Measurements from ENCODE around the gene IGSF6. TPM values are rescaled to one million over a fixed set of nuclear protein-coding genes. Genes with fewer than 3 reads are reported as not detected.
"Not testable (repeated sequence)": the region's sequence is repeated elsewhere in the genome, so short reads cannot be mapped to it uniquely, and the experiment has no call there.

IGSF6 gene
- total RNA-seq, 4 donors from 2014 or later, result 0.30 to 0.71 (median 0.51) TPM

DNA sequence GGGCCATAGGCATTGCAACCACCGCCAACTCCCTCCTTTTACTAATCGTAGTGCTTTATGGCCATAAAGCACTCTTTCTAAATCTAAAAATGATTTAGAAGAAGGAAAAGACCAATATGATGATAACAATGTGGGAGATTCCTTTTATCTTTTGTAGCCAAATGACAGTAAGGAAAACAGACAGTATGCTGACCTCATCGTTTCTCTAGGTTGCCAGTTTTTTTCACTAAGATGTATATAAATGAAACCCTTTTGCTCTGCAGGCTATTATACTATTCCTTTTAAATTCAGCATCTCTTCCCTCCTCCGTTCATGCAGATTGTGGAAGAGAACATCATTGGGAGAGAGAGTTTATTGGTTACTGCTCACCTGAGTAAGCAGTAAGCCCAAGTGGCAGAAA, 36.7 kb upstream of the IGSF6 start:
- H3K4me3 ChIP-seq (ENCODE audit: low read depth, poor library complexity, severe bottlenecking), result no peak overlapping the region
- TF ChIP-seq, protein P1, sequence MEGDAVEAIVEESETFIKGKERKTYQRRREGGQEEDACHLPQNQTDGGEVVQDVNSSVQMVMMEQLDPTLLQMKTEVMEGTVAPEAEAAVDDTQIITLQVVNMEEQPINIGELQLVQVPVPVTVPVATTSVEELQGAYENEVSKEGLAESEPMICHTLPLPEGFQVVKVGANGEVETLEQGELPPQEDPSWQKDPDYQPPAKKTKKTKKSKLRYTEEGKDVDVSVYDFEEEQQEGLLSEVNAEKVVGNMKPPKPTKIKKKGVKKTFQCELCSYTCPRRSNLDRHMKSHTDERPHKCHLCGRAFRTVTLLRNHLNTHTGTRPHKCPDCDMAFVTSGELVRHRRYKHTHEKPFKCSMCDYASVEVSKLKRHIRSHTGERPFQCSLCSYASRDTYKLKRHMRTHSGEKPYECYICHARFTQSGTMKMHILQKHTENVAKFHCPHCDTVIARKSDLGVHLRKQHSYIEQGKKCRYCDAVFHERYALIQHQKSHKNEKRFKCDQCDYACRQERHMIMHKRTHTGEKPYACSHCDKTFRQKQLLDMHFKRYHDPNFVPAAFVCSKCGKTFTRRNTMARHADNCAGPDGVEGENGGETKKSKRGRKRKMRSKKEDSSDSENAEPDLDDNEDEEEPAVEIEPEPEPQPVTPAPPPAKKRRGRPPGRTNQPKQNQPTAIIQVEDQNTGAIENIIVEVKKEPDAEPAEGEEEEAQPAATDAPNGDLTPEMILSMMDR (IDR thresholded peaks at IDR 0.05), result no peak
- no peak for TF ChIP-seq POLR2A (IDR thresholded peaks at IDR 0.05)
- intact Hi-C loops (cut with DNase I; ENCODE audit: low total_unique reads), result no loop called here
- 66 to 71% methylated on average over 4 of the region's 4 CpGs for WGBS, 2 donors
- DNase-seq (ENCODE audit: low spot score in 2 of 2), result no peak

DNA sequence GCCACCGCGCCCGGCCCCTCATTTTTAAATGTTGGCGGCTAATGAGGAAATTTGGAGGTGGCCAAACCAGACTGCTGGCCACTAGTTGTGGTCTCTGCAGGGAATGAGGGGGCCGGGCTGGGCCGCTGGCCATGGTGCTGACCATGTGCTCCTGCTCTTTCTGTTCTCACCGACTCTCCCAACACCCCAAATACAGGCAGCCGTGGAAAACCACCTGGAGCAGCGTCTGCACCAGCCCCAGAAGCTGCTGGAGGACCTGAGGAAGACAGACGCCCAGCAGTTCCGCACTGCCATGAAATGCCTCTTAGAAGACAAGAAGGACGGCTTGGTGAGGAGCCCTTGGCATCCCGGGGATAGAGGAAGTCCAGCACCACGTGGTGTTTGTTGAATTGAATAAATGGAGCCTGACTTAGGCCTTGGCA, 32.6 kb upstream of the IGSF6 start:
- intact Hi-C loops (cut with DNase I; ENCODE audit: low total_unique reads), result no loop called here
- H3K4me3 ChIP-seq (ENCODE audit: low read depth, poor library complexity, severe bottlenecking), result no peak overlapping the region
- 55 to 58% methylated on average over 14 of the region's 14 CpGs for WGBS, 2 donors
- TF ChIP-seq, protein P1 (IDR thresholded peaks at IDR 0.05), result no peak
- TF ChIP-seq POLR2A (IDR thresholded peaks at IDR 0.05), result no peak
- no peak for DNase-seq (ENCODE audit: low spot score in 2 of 2)

DNA sequence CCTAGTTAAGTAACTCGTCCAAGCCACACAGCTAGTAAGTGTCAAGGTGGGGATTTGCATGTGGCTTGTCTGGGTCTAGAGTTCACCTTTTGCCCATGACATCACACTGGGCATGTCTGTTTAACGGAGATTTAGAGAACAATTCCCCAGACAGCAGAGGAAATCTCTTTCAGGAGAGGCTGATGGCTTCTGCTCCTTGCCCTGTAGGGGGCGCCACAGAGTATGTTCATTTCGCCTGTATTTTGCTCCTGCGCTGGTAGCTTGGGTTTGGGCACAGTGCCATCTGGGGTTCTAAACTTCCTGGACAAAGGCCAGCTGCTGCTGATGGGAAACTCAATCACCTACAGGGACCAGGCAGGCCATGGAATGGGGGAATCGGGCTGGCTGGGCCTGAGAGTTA, 31.8 kb upstream of the IGSF6 start:
- WGBS, 2 donors, result 25 to 27% methylated on average over 6 of the region's 6 CpGs

DNA sequence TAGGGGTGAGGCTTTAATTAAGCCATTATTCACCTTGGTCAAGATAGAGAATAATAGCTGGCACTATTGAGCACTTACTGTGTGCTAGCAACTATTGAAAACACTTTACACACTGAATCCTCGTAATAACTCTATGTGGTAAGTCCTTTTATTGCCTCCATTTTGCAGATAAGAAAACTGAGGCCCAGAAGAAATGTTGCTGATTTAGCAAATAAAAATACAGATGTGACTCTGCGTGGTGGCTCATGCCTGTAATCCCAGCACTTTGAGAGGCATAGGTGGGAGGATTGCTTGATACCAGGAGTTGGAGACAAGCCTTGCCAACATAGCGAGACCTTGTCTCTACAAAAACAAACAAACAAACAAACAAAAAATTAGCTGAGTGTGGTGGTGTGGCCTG, 30.8 kb upstream of the IGSF6 start:
- WGBS, 2 donors, result 85 to 86% methylated on average over 3 of the region's 3 CpGs
- no peak for TF ChIP-seq POLR2A (IDR thresholded peaks at IDR 0.05)
- TF ChIP-seq, protein P1 (IDR thresholded peaks at IDR 0.05), result no peak
- DNase-seq (ENCODE audit: low spot score in 2 of 2), result no peak
- no peak overlapping the region for H3K4me3 ChIP-seq (ENCODE audit: low read depth, poor library complexity, severe bottlenecking)
- intact Hi-C loops (cut with DNase I; ENCODE audit: low total_unique reads), result no loop called here

More for the DNA sequence above, 31.8 kb upstream of the IGSF6 start:
- H3K4me3 ChIP-seq (ENCODE audit: low read depth, poor library complexity, severe bottlenecking), result no peak overlapping the region
- no peak for DNase-seq (ENCODE audit: low spot score in 2 of 2)
- TF ChIP-seq, protein P1 (IDR thresholded peaks at IDR 0.05), result no peak
- no peak for TF ChIP-seq POLR2A (IDR thresholded peaks at IDR 0.05)
- intact Hi-C loops (cut with DNase I; ENCODE audit: low total_unique reads), result no loop called here

DNA sequence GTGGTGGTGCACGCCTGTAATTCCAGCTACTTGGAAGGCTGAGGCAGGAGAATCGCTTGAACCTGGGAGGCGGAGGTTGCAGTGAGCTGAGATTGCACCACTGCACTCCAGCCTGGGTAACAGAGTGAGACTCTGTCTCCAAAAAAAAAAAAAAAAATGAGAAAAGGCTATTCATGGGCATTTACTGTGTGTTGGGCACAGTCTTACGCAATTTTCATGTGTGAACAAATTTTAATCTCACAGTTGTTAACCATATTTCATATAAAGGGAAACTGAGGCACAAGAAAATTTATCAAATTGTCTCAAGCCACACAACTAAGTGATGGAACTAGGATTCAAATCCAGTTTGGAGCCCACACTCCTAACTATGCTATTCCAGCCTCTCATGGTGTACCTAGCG, 28.3 kb upstream of the IGSF6 start:
- intact Hi-C loops (cut with DNase I; ENCODE audit: low total_unique reads); DNase-seq (ENCODE audit: low spot score in 2 of 2); H3K4me3 ChIP-seq (ENCODE audit: low read depth, poor library complexity, severe bottlenecking): not testable (repeated sequence)
- WGBS, 2 donors, result 91 to 96% methylated on average over 5 of the region's 5 CpGs

DNA sequence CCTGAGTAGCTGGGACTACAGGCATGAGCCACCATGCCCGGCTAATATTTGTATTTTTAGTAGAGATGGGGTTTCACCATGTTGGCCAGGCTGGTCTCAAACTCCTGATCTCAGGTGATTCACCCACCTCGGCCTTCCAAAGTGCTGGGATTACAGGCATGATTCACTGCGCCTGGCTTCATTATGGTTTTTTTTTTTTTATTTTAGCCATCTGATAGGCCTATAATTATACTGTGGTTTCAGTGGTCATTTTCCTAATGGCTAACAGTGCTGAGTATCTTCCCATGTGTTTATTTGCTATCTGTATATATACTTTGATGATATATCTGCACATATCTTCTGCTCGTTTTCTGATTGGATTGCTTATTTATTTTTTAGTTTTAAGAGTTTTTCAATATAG, 22.0 kb upstream of the IGSF6 start:
- H3K4me3 ChIP-seq (ENCODE audit: low read depth, poor library complexity, severe bottlenecking); intact Hi-C loops (cut with DNase I; ENCODE audit: low total_unique reads); DNase-seq (ENCODE audit: low spot score in 2 of 2): not testable (repeated sequence)
- 92 to 94% methylated on average over 4 of the region's 4 CpGs for WGBS, 2 donors

DNA sequence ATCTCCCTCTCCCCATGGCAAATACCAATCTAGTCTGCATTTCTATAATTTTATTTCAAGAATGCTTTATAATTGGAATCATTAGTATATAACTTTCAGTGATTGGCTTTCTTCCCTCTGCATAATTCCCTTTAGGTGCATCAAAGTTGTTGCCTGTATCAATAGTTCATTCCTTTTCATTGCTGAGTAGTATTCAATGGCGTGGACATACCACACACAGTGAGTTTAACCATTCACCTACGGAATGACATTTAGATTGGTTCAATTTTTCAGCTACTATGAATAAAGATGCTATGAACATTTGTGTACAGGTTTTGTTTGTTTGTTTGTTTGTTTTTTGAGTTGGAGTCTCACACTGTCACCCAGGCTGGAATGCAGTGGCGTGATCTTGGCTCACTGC, 21.1 kb upstream of the IGSF6 start:
- no peak overlapping the region for H3K4me3 ChIP-seq (ENCODE audit: low read depth, poor library complexity, severe bottlenecking)
- no peak for DNase-seq (ENCODE audit: low spot score in 2 of 2)
- WGBS, 2 donors, result 78 to 92% methylated on average over 3 of the region's 3 CpGs
- intact Hi-C loops (cut with DNase I; ENCODE audit: low total_unique reads), result no loop called here
- TF ChIP-seq, protein P1 (IDR thresholded peaks at IDR 0.05), result no peak
- no peak for TF ChIP-seq POLR2A (IDR thresholded peaks at IDR 0.05)

Measured in lower leg skin (tissue), 4 donors.